Right lobe of liver (tissue), 6 donors: ENCODE results near the gene MIPEP. TPM values are rescaled to one million over a fixed set of nuclear protein-coding genes. Genes with fewer than 3 reads are reported as not detected.

Experiments used
- ATAC-seq, 4 donors: fragments of 200-7000 bp; cut with Tn5 transposase; one replicate each; pipeline ENCODE4 v1.9.1; 2020; ENCODE audit warnings: mild to moderate bottlenecking in 4 of 4, moderate library complexity in 4 of 4
- DNase-seq, 3 donors: peaks; one replicate each; pipeline ENCODE4 v3.0.0-alpha.2; 2020
- H3K27ac ChIP-seq, 3 donors: fragments of 200-600 bp; one replicate each; pipeline ENCODE4 v1.8.0; 2022
- H3K27me3 ChIP-seq, 2 donors: fragments of 200-600 bp; one replicate each; pipeline ENCODE4 v1.8.0; 2022
- H3K36me3 ChIP-seq, 4 donors: fragments of 200-600 bp; sonication (generic) in 1 of 4; one replicate each; pipeline versions ENCODE4 v1.5.1 to v1.8.0; 2017 to 2022; ENCODE audit warnings: control low read depth in 1 of 4
- H3K4me1 ChIP-seq, 4 donors: fragments of 200-600 bp; sonication (generic) in 1 of 4; one replicate each; pipeline versions ENCODE4 v1.5.1 to v1.8.0; 2017 to 2022; ENCODE audit warnings: control low read depth in 1 of 4
- H3K4me3 ChIP-seq, 3 donors: fragments of 200-600 bp; one replicate each; pipeline ENCODE4 v1.8.0; 2022
- H3K9me3 ChIP-seq, 4 donors: fragments of 200-600 bp; sonication (generic) in 1 of 4; one replicate each; pipeline versions ENCODE4 v1.5.1 to v1.8.0; 2017 to 2022; ENCODE audit warnings: control low read depth in 1 of 4
- CTCF ChIP-seq, 4 donors: fragments of 200-600 bp in 3 of 4; fragments of 450-650 bp in 1 of 4; IDR thresholded peaks; one replicate each; pipeline versions ENCODE4 v1.5.1 to v1.8.0; 2016 to 2022; ENCODE audit warnings: antibody characterized with exemption in 4 of 4, mild to moderate bottlenecking in 2 of 4
- POLR2A ChIP-seq: fragments of 450-650 bp; IDR thresholded peaks from one replicate; pipeline ENCODE4 v1.6.1; 2017; ENCODE audit warnings: antibody characterized with exemption, mild to moderate bottlenecking
- WGBS: methylation state at CpG from one replicate; pipeline ENCODE4 v1.1.6; 2018; ENCODE audit warnings: low coverage, low lambda C conversion rate; ENCODE audit not compliant: insufficient coverage; ENCODE audit errors: missing lambda C conversion rate; 5-methylcytosine and 5-hydroxymethylcytosine counted together
- intact Hi-C, 2 donors: fragments of 100-400 bp; cut with DNase I; formaldehyde crosslinking; loops; one replicate each; pipeline versions ENCODE4 v1.11.2 to v1.14.1; 2022
- total RNA-seq, 6 experiments: library from RNA; depleted of rRNA in 2 of 6; stranded (reverse); fragments of >200 nt in 2 of 6; fragmentation: NEBNext Ultra II Directional in 3 of 6; extraction: Animal tissue kit (Norgen Biotek cat#: 25700) in 3 of 6; gene quantifications; one replicate each; pipeline versions ENCODE4 v1.1.0 to v1.2.4, GENCODE V29; 2016 to 2023
- donor health status: DM: no; HTN: yes; CAD: no.
- donor health status: DM: no; HTN: no; CAD: no.
- donor health status: DM: no; HTN: no; CAD: no.
- donor health status: DM: no; HTN: yes; CAD: no.
- donor health status: DM: no; HTN: yes; CAD: no.

Gene MIPEP
- total RNA-seq, 6 experiments from 2014 or later = 8.2 to 15.2 (median 11.8) TPM

- intact Hi-C loops = no loop called here
- no peak for ATAC-seq
Measured at GRCh38 chr13:23824371-23824770, 64.8 kb downstream of the MIPEP start.

GRCh38 chr13:23822252-23822824 lies 66.9 kb downstream of the MIPEP start:
- no peak overlapping the region for H3K4me3 ChIP-seq
- no peak overlapping the region for H3K27ac ChIP-seq
- H3K27me3 ChIP-seq = no peaks in the 10 kb centered on the region
- no peaks in the 10 kb centered on the region for H3K36me3 ChIP-seq
- intact Hi-C loops = no loop called here
- no peaks in the 10 kb centered on the region for H3K4me1 ChIP-seq
- TF ChIP-seq POLR2A (no peak), CTCF (IDR thresholded peaks at IDR 0.05) (no peak)
- H3K9me3 ChIP-seq = peaks cover 0 to 3% (median 0%) of the 10 kb centered on the region in 4 donors
- 87% methylated on average over 3 of the region's 3 CpGs for WGBS
- DNase-seq (no peak), ATAC-seq (no peak)

More at GRCh38 chr13:23824371-23824770, 64.8 kb downstream of the MIPEP start:
- DNase-seq = no peak
- WGBS = 96% methylated on average over 3 of the region's 3 CpGs
- Histone ChIP-seq H3K4me3 (no peak overlapping the region), H3K4me1 (no peaks in the 10 kb centered on the region), H3K9me3 (peaks cover 0 to 3% (median 0%) of the 10 kb centered on the region in 4 donors), H3K27ac (no peak overlapping the region), H3K27me3 (no peaks in the 10 kb centered on the region), H3K36me3 (no peaks in the 10 kb centered on the region)
- no peak for TF ChIP-seq POLR2A
- no peak for TF ChIP-seq CTCF (IDR thresholded peaks at IDR 0.05)

GRCh38 chr13:23820530-23820929 lies 68.7 kb downstream of the MIPEP start:
- TF ChIP-seq POLR2A (no peak), CTCF (IDR thresholded peaks at IDR 0.05) (no peak)
- DNase-seq = no peak
- WGBS = 96% methylated on average over 3 of the region's 3 CpGs

GRCh38 chr13:23817830-23818229 lies 71.4 kb downstream of the MIPEP start:
- no peak for TF ChIP-seq POLR2A
- no peak for TF ChIP-seq CTCF (IDR thresholded peaks at IDR 0.05)
- H3K36me3 ChIP-seq = no peaks in the 10 kb centered on the region
- DNase-seq (no peak), ATAC-seq (no peak)
- no peaks in the 10 kb centered on the region for H3K4me1 ChIP-seq
- no peak overlapping the region for H3K4me3 ChIP-seq
- intact Hi-C loops = no loop called here
- no peak overlapping the region for H3K27ac ChIP-seq
- no peaks in the 10 kb centered on the region for H3K9me3 ChIP-seq
- WGBS = 63% methylated on average over 4 of the region's 4 CpGs
- no peaks in the 10 kb centered on the region for H3K27me3 ChIP-seq

More at GRCh38 chr13:23820530-23820929, 68.7 kb downstream of the MIPEP start:
- Histone ChIP-seq H3K4me3 (no peak overlapping the region), H3K27me3 (no peaks in the 10 kb centered on the region), H3K9me3 (peaks cover 0 to 3% (median 0%) of the 10 kb centered on the region in 4 donors), H3K36me3 (no peaks in the 10 kb centered on the region), H3K4me1 (no peaks in the 10 kb centered on the region), H3K27ac (no peak overlapping the region)
- no peak for ATAC-seq
- intact Hi-C loops = no loop called here

GRCh38 chr13:23817136-23817535 lies 72.1 kb downstream of the MIPEP start:
- Histone ChIP-seq H3K27me3 (no peaks in the 10 kb centered on the region), H3K4me3 (no peak overlapping the region), H3K36me3 (no peaks in the 10 kb centered on the region), H3K27ac (no peak overlapping the region), H3K4me1 (no peaks in the 10 kb centered on the region), H3K9me3 (no peaks in the 10 kb centered on the region)
- 88% methylated on average over 2 of the region's 2 CpGs for WGBS
- TF ChIP-seq CTCF (IDR thresholded peaks at IDR 0.05) (no peak), POLR2A (no peak)
- DNase-seq (no peak), ATAC-seq (no peak)
- intact Hi-C loops = no loop called here
